Measurements from ENCODE around the gene SLC9A7.

Gene SLC9A7

GRCh38 chrX:46607916-46608315, 151.0 kb downstream of the SLC9A7 start:
- no peak for DNase-seq
- TF ChIP-seq POLR2A (IDR thresholded peaks at IDR 0.05; ENCODE audit: low read length) (no peak), GATA1 (IDR thresholded peaks at IDR 0.05; ENCODE audit: low read depth, low read length) (no peak)

- no peak for DNase-seq
- TF ChIP-seq POLR2A (IDR thresholded peaks at IDR 0.05; ENCODE audit: low read length) (no peak), GATA1 (IDR thresholded peaks at IDR 0.05; ENCODE audit: low read depth, low read length) (no peak)
Measured at GRCh38 chrX:46602468-46603102, 156.3 kb downstream of the SLC9A7 start.

- DNase-seq: no peak
Measured at GRCh38 chrX:46601283-46601682, 157.6 kb downstream of the SLC9A7 start.

GRCh38 chrX:46599051-46599560, 159.8 kb downstream of the SLC9A7 start:
- DNase-seq: no peak
- TF ChIP-seq POLR2A (IDR thresholded peaks at IDR 0.05; ENCODE audit: low read length) (no peak), GATA1 (IDR thresholded peaks at IDR 0.05; ENCODE audit: low read depth, low read length) (no peak)

More at GRCh38 chrX:46601283-46601682, 157.6 kb downstream of the SLC9A7 start:
- TF ChIP-seq GATA1 (IDR thresholded peaks at IDR 0.05; ENCODE audit: low read depth, low read length): no peak
- TF ChIP-seq POLR2A (IDR thresholded peaks at IDR 0.05; ENCODE audit: low read length): no peak

- TF ChIP-seq GATA1 (IDR thresholded peaks at IDR 0.05; ENCODE audit: low read depth, low read length): no peak
- TF ChIP-seq POLR2A (IDR thresholded peaks at IDR 0.05; ENCODE audit: low read length): no peak
- no peak for DNase-seq
Measured at GRCh38 chrX:46597771-46598170, 161.1 kb downstream of the SLC9A7 start.

DNA sequence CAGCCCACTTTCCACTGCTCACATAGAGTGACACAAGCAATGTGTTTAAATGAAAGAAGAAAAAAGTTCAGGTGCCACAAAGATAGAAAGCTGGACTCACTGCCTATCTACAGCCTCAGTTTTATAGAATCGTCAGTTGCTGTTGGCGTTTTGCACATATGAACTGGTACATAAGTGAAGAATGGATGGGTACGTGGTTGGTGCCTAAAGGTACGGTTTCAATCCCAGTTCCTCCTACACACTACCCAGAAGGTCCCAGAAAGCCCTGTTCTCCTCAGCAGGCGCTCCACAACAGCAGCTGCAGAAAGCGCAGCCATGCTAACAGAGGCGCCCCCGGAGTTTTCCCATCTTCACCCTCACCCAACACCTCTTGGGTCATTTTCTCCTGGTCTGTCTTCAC, 161.7 kb downstream of the SLC9A7 start:
- TF ChIP-seq GATA1 (IDR thresholded peaks at IDR 0.05; ENCODE audit: low read depth, low read length): no peak
- no peak for TF ChIP-seq POLR2A (IDR thresholded peaks at IDR 0.05; ENCODE audit: low read length)
- no peak for DNase-seq

DNA sequence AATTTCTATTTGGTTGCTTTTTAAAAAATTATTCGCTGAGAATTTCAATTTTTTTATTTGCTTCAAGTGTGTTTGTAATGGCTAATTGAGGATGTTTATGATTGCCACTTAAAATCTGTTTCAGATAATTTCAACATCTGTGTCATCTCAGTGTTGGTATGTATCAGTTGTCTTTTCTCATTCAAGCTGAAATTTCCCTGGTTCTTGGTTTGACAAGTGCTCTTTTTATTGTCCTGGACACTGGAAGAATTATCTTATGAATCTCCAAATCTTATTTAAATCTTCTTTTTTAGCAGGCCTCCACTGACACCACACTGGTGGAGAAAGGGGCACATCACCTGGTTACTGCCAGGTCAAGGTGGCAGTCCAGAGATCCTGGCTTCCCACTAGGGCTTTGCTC, 163.8 kb downstream of the SLC9A7 start:
- TF ChIP-seq GATA1 (IDR thresholded peaks at IDR 0.05; ENCODE audit: low read depth, low read length): no peak
- TF ChIP-seq POLR2A (IDR thresholded peaks at IDR 0.05; ENCODE audit: low read length): no peak
- no peak for DNase-seq

- DNase-seq: no peak
- TF ChIP-seq POLR2A (IDR thresholded peaks at IDR 0.05; ENCODE audit: low read length) (no peak), GATA1 (IDR thresholded peaks at IDR 0.05; ENCODE audit: low read depth, low read length) (no peak)
Measured at GRCh38 chrX:46589977-46590723, 168.8 kb downstream of the SLC9A7 start.

DNA sequence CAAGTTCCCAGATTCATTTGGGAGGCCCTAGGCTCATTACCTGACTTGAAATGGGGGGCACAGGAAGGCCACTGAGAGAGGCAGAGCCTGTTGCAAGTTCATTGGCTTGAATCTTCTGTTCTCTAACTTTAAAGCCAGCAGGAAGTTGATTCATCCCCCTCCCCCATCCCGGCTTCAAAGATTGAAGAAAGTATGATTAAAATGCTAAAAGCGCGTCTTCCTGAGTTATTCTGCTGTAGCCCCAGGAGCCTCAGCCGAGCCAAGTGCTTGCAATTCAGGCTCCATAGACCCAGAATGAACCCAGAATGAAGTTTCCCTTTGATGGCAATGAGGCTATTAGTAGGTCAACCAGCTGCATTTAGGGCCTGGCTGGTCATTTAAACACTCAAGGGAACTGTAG, 170.7 kb downstream of the SLC9A7 start:
- no peak for DNase-seq
- TF ChIP-seq GATA1 (IDR thresholded peaks at IDR 0.05; ENCODE audit: low read depth, low read length): no peak
- no peak for TF ChIP-seq POLR2A (IDR thresholded peaks at IDR 0.05; ENCODE audit: low read length)

DNA sequence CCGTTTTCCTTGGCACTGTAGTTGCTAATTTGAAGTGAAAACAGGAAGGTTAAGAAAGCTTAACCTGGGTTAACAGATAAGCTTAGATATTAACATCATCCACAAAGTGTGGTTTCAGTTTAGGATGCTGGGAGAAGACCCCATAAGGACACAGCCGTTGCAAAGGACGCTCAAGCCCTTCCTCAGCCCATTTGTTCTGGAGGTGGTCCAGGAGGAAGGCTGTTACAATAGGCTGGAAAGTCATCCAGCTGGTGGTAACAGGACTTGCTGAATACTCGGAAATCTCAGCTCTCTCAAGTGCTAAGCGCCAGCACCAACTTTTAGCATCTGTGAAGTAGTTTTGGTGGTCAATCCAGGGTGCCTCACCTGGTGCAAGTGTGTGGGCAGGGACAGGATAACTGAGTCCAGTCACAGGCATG, 171.2 kb downstream of the SLC9A7 start:
- no peak for TF ChIP-seq GATA1 (IDR thresholded peaks at IDR 0.05; ENCODE audit: low read depth, low read length)
- no peak for TF ChIP-seq POLR2A (IDR thresholded peaks at IDR 0.05; ENCODE audit: low read length)
- DNase-seq: no peak

DNA sequence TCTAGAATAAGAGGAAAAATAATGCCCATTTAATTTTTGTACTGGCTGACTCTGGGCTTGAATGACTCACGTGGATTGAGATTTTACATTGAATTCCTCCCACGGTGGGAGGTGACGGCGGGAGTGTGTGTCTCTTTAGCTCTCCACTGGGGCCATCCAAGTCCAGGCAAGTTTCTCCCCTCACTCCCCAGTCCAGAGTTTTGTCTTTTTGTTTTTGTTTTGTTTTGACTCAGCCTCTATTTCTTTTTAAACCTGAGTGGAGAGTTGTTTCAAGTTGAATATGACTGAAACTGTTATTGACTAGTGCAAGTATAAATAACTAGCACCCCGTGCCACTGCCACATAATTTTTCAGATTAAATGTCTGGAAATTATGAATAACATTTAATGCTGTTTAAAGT, 171.8 kb downstream of the SLC9A7 start:
- no peak for TF ChIP-seq GATA1 (IDR thresholded peaks at IDR 0.05; ENCODE audit: low read depth, low read length)
- TF ChIP-seq POLR2A (IDR thresholded peaks at IDR 0.05; ENCODE audit: low read length): no peak
- no peak for DNase-seq

DNA sequence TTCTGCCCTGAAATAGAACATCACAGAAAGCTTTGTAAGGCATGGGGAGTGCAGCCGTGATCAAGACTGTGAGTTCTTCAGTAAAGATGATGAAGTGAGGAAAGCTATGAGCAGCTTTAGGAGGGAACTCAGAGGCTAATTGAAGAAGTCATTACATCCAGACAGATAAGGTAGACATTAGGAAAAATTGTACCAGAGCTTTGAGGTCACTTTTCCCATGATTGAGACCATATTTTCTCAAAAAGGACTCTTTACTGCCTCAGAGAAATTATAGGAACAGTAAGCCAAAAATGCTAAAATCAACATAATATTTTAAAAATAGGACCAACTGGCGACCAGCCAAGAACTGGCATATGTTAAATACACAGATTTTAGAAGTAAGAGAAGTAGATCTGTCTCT, 174.2 kb downstream of the SLC9A7 start:
- TF ChIP-seq POLR2A (IDR thresholded peaks at IDR 0.05; ENCODE audit: low read length): no peak
- no peak for TF ChIP-seq GATA1 (IDR thresholded peaks at IDR 0.05; ENCODE audit: low read depth, low read length)
- DNase-seq: no peak

DNA sequence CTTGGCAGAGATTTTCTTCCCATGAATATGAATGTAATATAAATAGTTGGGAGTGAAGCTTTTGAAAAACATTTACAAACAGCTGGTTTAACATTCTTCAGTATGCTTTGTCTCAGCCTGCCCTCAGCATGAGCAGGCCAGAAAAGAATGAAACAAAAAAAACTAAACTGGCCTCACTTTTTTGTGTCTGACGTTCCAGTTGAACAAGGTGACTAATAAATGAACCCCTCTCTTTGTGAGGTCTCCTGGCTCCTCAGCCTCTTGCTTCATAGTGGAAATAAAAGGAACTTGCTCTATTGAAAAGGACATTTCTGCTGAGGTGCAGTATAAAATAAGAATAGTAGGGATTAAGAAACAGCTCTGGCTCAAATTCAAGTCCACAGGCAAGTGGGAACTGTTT, 176.0 kb downstream of the SLC9A7 start:
- no peak for TF ChIP-seq POLR2A (IDR thresholded peaks at IDR 0.05; ENCODE audit: low read length)
- no peak for TF ChIP-seq GATA1 (IDR thresholded peaks at IDR 0.05; ENCODE audit: low read depth, low read length)
- DNase-seq: no peak

DNA sequence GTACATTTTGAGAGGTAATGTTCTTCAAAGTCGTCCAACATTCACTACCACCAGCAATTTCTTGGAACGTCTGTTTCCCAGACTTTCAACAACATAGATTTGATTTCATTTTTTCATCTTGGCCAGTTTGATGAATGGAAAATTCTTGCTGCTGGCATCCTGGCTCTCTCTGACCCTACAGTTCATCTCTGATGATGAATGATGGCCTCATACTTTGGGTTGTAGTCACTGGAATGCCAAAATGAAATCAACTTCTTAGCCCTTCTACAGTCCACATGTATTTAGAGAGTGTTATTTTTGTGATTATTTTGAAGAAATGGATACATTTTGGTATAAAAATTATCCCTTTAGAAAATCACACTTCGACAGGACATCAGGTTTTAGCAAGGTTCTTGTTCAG, 176.6 kb downstream of the SLC9A7 start:
- no peak for TF ChIP-seq POLR2A (IDR thresholded peaks at IDR 0.05; ENCODE audit: low read length)
- TF ChIP-seq GATA1 (IDR thresholded peaks at IDR 0.05; ENCODE audit: low read depth, low read length): no peak
- no peak for DNase-seq

DNA sequence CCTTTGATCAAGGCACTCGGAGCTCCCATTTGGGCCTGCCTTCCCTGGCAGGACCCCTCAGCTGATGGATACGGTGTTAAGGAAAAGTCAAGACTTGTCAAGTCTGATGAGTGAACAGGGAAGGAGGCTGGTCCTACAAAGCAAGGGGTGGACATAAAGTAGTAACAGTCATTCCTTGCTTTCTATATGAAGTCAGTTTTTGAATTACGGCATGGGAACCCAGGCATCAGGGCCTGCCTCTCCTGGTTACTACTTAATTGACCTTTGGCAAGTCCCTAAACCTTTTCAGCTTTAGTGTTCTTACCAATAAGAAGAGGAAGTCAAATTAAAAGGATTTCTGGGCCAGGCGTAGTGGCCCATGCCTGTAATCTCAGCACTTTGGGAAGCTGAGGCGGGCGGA, 178.3 kb downstream of the SLC9A7 start:
- DNase-seq: no peak
- TF ChIP-seq POLR2A (IDR thresholded peaks at IDR 0.05; ENCODE audit: low read length) (no peak), GATA1 (IDR thresholded peaks at IDR 0.05; ENCODE audit: low read depth, low read length) (no peak)

Measured in erythroblast (primary cell).